Heart left ventricle (tissue), 16 donors: Measurements from ENCODE around the gene DCP2. TPM values are rescaled to one million over a fixed set of nuclear protein-coding genes. Genes with fewer than 3 reads are reported as not detected.

Experiments
- ATAC-seq, 4 donors: fragments of 200-7000 bp; cut with Tn5 transposase; one replicate each; pipeline ENCODE4 v1.9.1; 2020 to 2022; ENCODE audit warnings: moderate library complexity in 4 of 4, mild to moderate bottlenecking in 3 of 4, moderate number of reproducible peaks in 1 of 4
- DNase-seq, 5 donors: peaks; one replicate each; pipeline ENCODE4 v3.0.0-alpha.2; 2020
- H3K27ac ChIP-seq, 12 donors: fragments of 200-600 bp; sonication (generic) in 4 of 12; one replicate each; pipeline versions ENCODE4 v1.5.0 to v1.8.0; 2016 to 2022; ENCODE audit warnings: mild to moderate bottlenecking in 2 of 12
- H3K27me3 ChIP-seq, 9 donors: fragments of 200-600 bp; sonication (generic) in 2 of 9; one replicate each; pipeline versions ENCODE4 v1.5.1 to v1.8.0; 2016 to 2022; ENCODE audit warnings: mild to moderate bottlenecking in 3 of 9
- H3K36me3 ChIP-seq, 9 donors: fragments of 200-600 bp; sonication (generic) in 2 of 9; one replicate each; pipeline versions ENCODE4 v1.5.0 to v1.8.0; 2018 to 2022; ENCODE audit warnings: mild to moderate bottlenecking in 2 of 9
- H3K4me1 ChIP-seq, 12 donors: fragments of 200-600 bp; sonication (generic) in 4 of 12; one replicate each; pipeline versions ENCODE4 v1.5.0 to v1.8.0; 2016 to 2022; ENCODE audit warnings: mild to moderate bottlenecking in 3 of 12
- H3K4me3 ChIP-seq, 12 donors: fragments of 200-600 bp; sonication (generic) in 4 of 12; one replicate each; pipeline versions ENCODE4 v1.5.0 to v1.8.0; 2017 to 2022; ENCODE audit warnings: mild to moderate bottlenecking in 9 of 12, moderate library complexity in 4 of 12
- H3K9me3 ChIP-seq, 12 donors: fragments of 200-600 bp; sonication (generic) in 4 of 12; one replicate each; pipeline versions ENCODE4 v1.5.0 to v1.8.0; 2016 to 2022; ENCODE audit warnings: mild to moderate bottlenecking in 1 of 12
- CTCF ChIP-seq, 12 donors: fragments of 200-600 bp; sonication (generic) in 4 of 12; IDR thresholded peaks; one replicate each; pipeline versions ENCODE4 v1.5.0 to v1.8.0; 2018 to 2022; ENCODE audit warnings: antibody characterized with exemption in 12 of 12, mild to moderate bottlenecking in 5 of 12
- POLR2A ChIP-seq, 2 donors: fragments of 450-650 bp; IDR thresholded peaks; one replicate each; pipeline ENCODE4 v1.6.1; 2017; ENCODE audit warnings: antibody characterized with exemption in 2 of 2, mild to moderate bottlenecking in 2 of 2, moderate library complexity in 2 of 2
- WGBS, 4 donors: extraction: QIAGEN DNeasy Blood & Tissue Kit in 2 of 4; methylation state at CpG; one replicate each; pipeline versions ENCODE4 v1.1.5 to v1.1.7; 2013 to 2018; 5-methylcytosine and 5-hydroxymethylcytosine counted together
- intact Hi-C, 10 donors: fragments of 100-400 bp; cut with DNase I; formaldehyde crosslinking; loops; one replicate each; pipeline versions ENCODE4 v1.11.1 to v1.14.2; 2022
- polyA plus RNA-seq, 2 donors: library from polyadenylated mRNA; stranded (reverse); fragments of 200-250 nt; gene quantifications; one replicate each; pipeline ENCODE4 v1.2.3, GENCODE V29; 2013
- total RNA-seq, 9 donors: library from RNA; depleted of rRNA in 2 of 9; stranded (reverse); fragments of >200 nt in 2 of 9; fragmentation: NEBNext Ultra II Directional in 3 of 9; extraction: Animal tissue kit (Norgen Biotek cat#: 25700) in 3 of 9; gene quantifications; one replicate each; pipeline versions ENCODE4 v1.1.0 to v1.2.4, GENCODE V29; 2016 to 2023
- donor health status: ischemic (EF 13 %, LVEDD 7.1; RV severe dilation, severe dysfunction).
- donor health status: healthy with polysubstance abuse.
- donor health status: DM: no; HTN: yes; CAD: no.
- donor health status: DM: no; HTN: no; CAD: no.
- donor health status: ischemic (EF 25% LVEDD 6.9; RV normal size, moderate dysfunction).
- donor health status: ischemic (EF 25% LVEDD 5.7; RV mildly dilated, moderate dysfunction).
- donor health status: healthy.
- donor health status: DM: yes; HTN: yes; CAD: no.
- donor health status: ischemic (EF 35%, LVEDD 5.7; RV mildly dilated, moderate dysfunction).
- donor health status: nonischemic (EF 11% LVEDD 7.7; RV severe dilation, severe dysfunction).
- donor health status: DM: yes; HTN: yes; CAD: no.
- donor health status: PGD.
- donor health status: ischemic (EF 29% LVEDD 5.4; RV normal size, mild dysfunction).
- donor health status: nonischemic (EF 23%, LVEDD 6.1; RV moderate dilation, normal function).

The DCP2 gene
- total and polyA plus RNA-seq, 11 donors, result 3.4 to 36.0 (median 16.0) TPM

GRCh38 chr5:113000466-113000865, 23.9 kb downstream of the DCP2 start:
- 73 to 83% (median 79%) methylated on average over 2 of the region's 2 CpGs for WGBS, 4 donors
- no peak for DNase-seq
- H3K4me1 ChIP-seq, result peaks cover 0 to 14% (median 5%) of the 10 kb centered on the region in 12 donors
- no peak overlapping the region for H3K27ac ChIP-seq
- intact Hi-C loops, result loop anchor here in 1 of 10 donors (10.0 kb wide), 1 partner anchor 604 kb away; no protein-coding TSS in a partner anchor
- no peaks in the 10 kb centered on the region for H3K27me3 ChIP-seq
- ATAC-seq, result no peak
- H3K4me3 ChIP-seq, result no peak overlapping the region
- TF ChIP-seq POLR2A (IDR thresholded peaks at IDR 0.05) (no peak), CTCF (IDR thresholded peaks at IDR 0.05) (no peak)
- peaks cover 0 to 68% (median 56%) of the 10 kb centered on the region in 9 donors for H3K36me3 ChIP-seq
- no peaks in the 10 kb centered on the region for H3K9me3 ChIP-seq

- ATAC-seq (no peak), DNase-seq (no peak)
- Histone ChIP-seq H3K4me1 (peaks cover 0 to 4% (median 0%) of the 10 kb centered on the region in 12 donors), H3K9me3 (no peaks in the 10 kb centered on the region), H3K4me3 (no peak overlapping the region), H3K36me3 (peaks cover 0 to 81% (median 67%) of the 10 kb centered on the region in 9 donors), H3K27me3 (no peaks in the 10 kb centered on the region), H3K27ac (no peak overlapping the region)
- WGBS, 4 donors, result 94 to 96% (median 95%) methylated on average over 5 of the region's 5 CpGs
- TF ChIP-seq POLR2A (IDR thresholded peaks at IDR 0.05), result no peak
- no peak for TF ChIP-seq CTCF (IDR thresholded peaks at IDR 0.05)
- intact Hi-C loops, result loop anchor here in 1 of 10 donors (10.0 kb wide), 1 partner anchor 602 kb away; no protein-coding TSS in a partner anchor
Measured at GRCh38 chr5:113002423-113002822, 25.8 kb downstream of the DCP2 start.

GRCh38 chr5:113003763-113004162, 27.2 kb downstream of the DCP2 start:
- Histone ChIP-seq H3K4me3 (no peak overlapping the region), H3K4me1 (peaks cover 0 to 3% (median 0%) of the 10 kb centered on the region in 12 donors), H3K9me3 (no peaks in the 10 kb centered on the region), H3K36me3 (peaks cover 0 to 84% (median 76%) of the 10 kb centered on the region in 9 donors), H3K27ac (no peak overlapping the region), H3K27me3 (no peaks in the 10 kb centered on the region)
- no peak for TF ChIP-seq POLR2A (IDR thresholded peaks at IDR 0.05)
- TF ChIP-seq CTCF (IDR thresholded peaks at IDR 0.05), result no peak
- intact Hi-C loops, result loop anchor here in 1 of 10 donors (10.0 kb wide), 1 partner anchor 601 kb away; no protein-coding TSS in a partner anchor
- 83 to 88% (median 86%) methylated on average over 3 of the region's 3 CpGs for WGBS, 4 donors
- no peak for DNase-seq
- no peak for ATAC-seq

GRCh38 chr5:113005454-113005853, 28.9 kb downstream of the DCP2 start:
- Histone ChIP-seq H3K4me3 (no peak overlapping the region), H3K27ac (no peak overlapping the region), H3K36me3 (peaks cover 0 to 99% (median 92%) of the 10 kb centered on the region in 9 donors), H3K9me3 (no peaks in the 10 kb centered on the region), H3K27me3 (no peaks in the 10 kb centered on the region), H3K4me1 (no peaks in the 10 kb centered on the region)
- no peak for DNase-seq
- TF ChIP-seq POLR2A (IDR thresholded peaks at IDR 0.05) (no peak), CTCF (IDR thresholded peaks at IDR 0.05) (no peak)
- intact Hi-C loops, result loop anchor here in 1 of 10 donors (10.0 kb wide), 1 partner anchor 599 kb away; no protein-coding TSS in a partner anchor
- ATAC-seq, result no peak
- WGBS, 4 donors, result 91 to 97% (median 93%) methylated on average over 1 of the region's 1 CpG
